K562 (cell line): ENCODE data around the gene LTBR. TPM values are rescaled to one million over a fixed set of nuclear protein-coding genes. Genes with fewer than 3 reads are reported as not detected.
A peak's percentile ranks its signal among the peaks of the same experiment; 100 is the strongest.

ENCODE experiments used
- ARID1B ChIP-seq: fragments of 450-650 bp; IDR thresholded peaks from 2 replicates; pipeline ENCODE4 v1.6.1; 2016; ENCODE audit warnings: antibody characterized with exemption, mild to moderate bottlenecking, inconsistent platforms
- ATF1 ChIP-seq, 2 experiments: fragments of 450-650 bp in 1 of 2; IDR thresholded peaks; 2 replicates each; pipeline ENCODE4 v1.6.1; 2016; ENCODE audit warnings: missing compliant biosample characterization in 1 of 2, missing genetic modification characterization in 1 of 2
- BRD9 ChIP-seq: fragments of 450-650 bp; IDR thresholded peaks from 2 replicates; pipeline ENCODE4 v1.6.1; 2018; ENCODE audit warnings: low read depth; ENCODE audit not compliant: partially characterized antibody
- DACH1 ChIP-seq: fragments of 450-650 bp; IDR thresholded peaks from 2 replicates; pipeline ENCODE4 v1.6.1; 2018; ENCODE audit not compliant: partially characterized antibody
- FOXP4 ChIP-seq: sonication (generic); formaldehyde crosslinking; IDR thresholded peaks from 2 replicates; pipeline ENCODE4 v1.8.0; 2022; ENCODE audit warnings: mild to moderate bottlenecking, missing genetic modification reagents, borderline replicate concordance
- GATA2 ChIP-seq: sonication (generic); formaldehyde crosslinking; IDR thresholded peaks from 2 replicates; pipeline ENCODE4 v1.4.0; 2020; ENCODE audit warnings: mild to moderate bottlenecking, missing genetic modification reagents
- HLTF ChIP-seq: fragments of 450-650 bp; IDR thresholded peaks from 2 replicates; pipeline ENCODE4 v1.6.1; 2016
- KLF16 ChIP-seq: IDR thresholded peaks from 2 replicates; pipeline ENCODE4 v1.6.1; 2016; ENCODE audit warnings: antibody characterized with exemption
- MAFG ChIP-seq: fragments of 450-650 bp; conservative IDR thresholded peaks from 2 replicates; pipeline ENCODE4 v1.6.1; 2016; ENCODE audit warnings: missing genetic modification characterization, missing compliant biosample characterization
- MECOM ChIP-seq: fragments of 250-450 bp; sonication (Bioruptor Pico); IDR thresholded peaks from 2 replicates; pipeline ENCODE4 v1.8.0; 2022; ENCODE audit warnings: inconsistent platforms
- MEF2A ChIP-seq: IDR thresholded peaks from 2 replicates; pipeline ENCODE4 v1.6.1; 2011; ENCODE audit warnings: low read depth, mild to moderate bottlenecking, low read length, moderate library complexity; ENCODE audit not compliant: control insufficient read depth
- NFATC3 ChIP-seq: fragments of 450-650 bp; IDR thresholded peaks from 2 replicates; pipeline ENCODE4 v1.6.1; 2017; ENCODE audit warnings: mild to moderate bottlenecking
- NFYB ChIP-seq: IDR thresholded peaks from 2 replicates; pipeline ENCODE4 v1.6.1; 2011; ENCODE audit warnings: mild to moderate bottlenecking, moderate library complexity; ENCODE audit not compliant: insufficient read length; ENCODE audit errors: extremely low read depth
- PHF8 ChIP-seq: fragments of 200-600 bp; sonication (generic); IDR thresholded peaks from 2 replicates; pipeline ENCODE4 v1.6.1; 2012; ENCODE audit warnings: mixed run types, mild to moderate bottlenecking, inconsistent platforms, low read length, moderate library complexity, borderline replicate concordance
- PPARD ChIP-seq: fragments of 250-450 bp; sonication (Bioruptor Pico); IDR thresholded peaks from 2 replicates; pipeline ENCODE4 v1.8.0; 2022; ENCODE audit warnings: inconsistent platforms, mild to moderate bottlenecking, moderate library complexity
- PYGO2 ChIP-seq: fragments of 450-650 bp; IDR thresholded peaks from 2 replicates; pipeline ENCODE4 v1.6.1; 2016; ENCODE audit warnings: mild to moderate bottlenecking, missing genetic modification characterization, moderate library complexity, missing compliant biosample characterization
- RBM14 ChIP-seq: fragments of 200-400 bp; formaldehyde crosslinking; IDR thresholded peaks from 2 replicates; pipeline ENCODE4 v1.6.1; 2018; ENCODE audit warnings: low read depth, mild to moderate bottlenecking, low read length, moderate library complexity, borderline replicate concordance; ENCODE audit not compliant: insufficient read depth
- RBM17 ChIP-seq: fragments of 200-400 bp; formaldehyde crosslinking; IDR thresholded peaks from 2 replicates; pipeline ENCODE4 v1.6.1; 2017; ENCODE audit warnings: low read depth, mild to moderate bottlenecking, low read length, borderline replicate concordance
- RFX1 ChIP-seq: fragments of 450-650 bp; IDR thresholded peaks from 2 replicates; pipeline ENCODE4 v1.6.1; 2016; ENCODE audit warnings: mild to moderate bottlenecking, moderate library complexity
- RFX5 ChIP-seq: IDR thresholded peaks from 2 replicates; pipeline ENCODE4 v1.6.1; 2011; ENCODE audit warnings: low read depth, mild to moderate bottlenecking, improper control_type of control experiment, low read length
- SP2 ChIP-seq: IDR thresholded peaks from 2 replicates; pipeline ENCODE4 v1.6.1; 2011; ENCODE audit warnings: mild to moderate bottlenecking, low read depth, low read length, moderate library complexity; ENCODE audit not compliant: poor library complexity, severe bottlenecking; ENCODE audit errors: extremely low read depth
- ZFP36 ChIP-seq: fragments of 150-350 bp; IDR thresholded peaks from 2 replicates; pipeline ENCODE4 v1.6.1; 2018; ENCODE audit warnings: low read length, low read depth; ENCODE audit not compliant: partially characterized antibody
- ZFPM2 ChIP-seq: fragments of 250-450 bp; sonication (Bioruptor Pico); IDR thresholded peaks from 2 replicates; pipeline ENCODE4 v1.5.1; 2022; ENCODE audit warnings: mild to moderate bottlenecking
- ZNF175 ChIP-seq: fragments of 200-800 bp; sonication (Bioruptor generic); IDR thresholded peaks from 2 replicates; pipeline ENCODE4 v1.6.1; 2016; ENCODE audit warnings: low read depth, mild to moderate bottlenecking, missing genetic modification characterization, missing compliant biosample characterization
- ZNF41 ChIP-seq: fragments of 250-450 bp; sonication (Bioruptor Pico); conservative IDR thresholded peaks from 2 replicates; pipeline ENCODE4 v1.4.0; 2020; ENCODE audit warnings: mild to moderate bottlenecking
- ZNF551 ChIP-seq: fragments of 250-450 bp; sonication (Bioruptor Pico); IDR thresholded peaks from 2 replicates; pipeline ENCODE4 v1.5.0; 2021; ENCODE audit warnings: mild to moderate bottlenecking, moderate library complexity
- ZNF830 ChIP-seq: fragments of 250-450 bp; sonication (Bioruptor Pico); IDR thresholded peaks from 2 replicates; pipeline ENCODE4 v1.5.0; 2021; ENCODE audit warnings: mild to moderate bottlenecking
- ZSCAN32 ChIP-seq: fragments of 450-650 bp; formaldehyde crosslinking; IDR thresholded peaks from 2 replicates; pipeline ENCODE4 v1.4.0; 2020; ENCODE audit warnings: mild to moderate bottlenecking, moderate library complexity
- polyA plus RNA-seq, 8 experiments: library from polyadenylated mRNA; depleted of rRNA in 4 of 8; stranded (reverse) in 5 of 8; unstranded in 3 of 8; fragments of >200 nt; fragmentation: Nextera tagmentation in 2 of 8; fragmentation: Illumina TruSeq in 1 of 8; extraction: Ambion mirVana in 2 of 8; extraction: Trizol in 1 of 8; gene quantifications; 2 replicates each; pipeline versions ENCODE4 v1.2.1 to v1.2.3, GENCODE V29; 2011 to 2014; ENCODE audit warnings: inconsistent platforms in 1 of 8, missing spikeins in 1 of 8
- total RNA-seq, 7 experiments: library from RNA; depleted of rRNA in 6 of 7; stranded (reverse); fragments of >200 nt in 6 of 7; fragmentation: Illumina TruSeq in 2 of 7; extraction: Trizol in 2 of 7; gene quantifications; 2 replicates each; pipeline versions ENCODE4 v1.2.1 to v1.2.3, GENCODE V29; 2011 to 2021; ENCODE audit warnings: low replicate concordance in 1 of 7

LTBR gene
- total and polyA plus RNA-seq, 9 of the 15 experiments (the other 6 are each of a cell fraction or from before 2014, with no cell fraction given): 0.96 to 69.0 (median 35.3) TPM

- TF ChIP-seq ZNF830 (no peak), NFATC3 (no peak), NFYB (no peak), FOXP4 (CRISPR knock-in tag) (no peak), KLF16 (no peak), ZNF551 (CRISPR knock-in tag) (no peak), PYGO2 (tag) (no peak), PPARD (CRISPR knock-in tag) (no peak), ZFPM2 (CRISPR knock-in tag) (no peak), BRD9 (peak; percentile 30), ARID1B (peak; percentile 66), ZNF41 (CRISPR knock-in tag) (no peak), RBM17 (no peak), MEF2A (no peak), ZNF175 (CRISPR knock-in tag) (no peak), RFX1 (no peak), GATA2 (CRISPR knock-in tag) (no peak), ATF1 (CRISPR knock-in tag; IDR thresholded peaks at IDR 0.05) (no peak), ATF1 (tag; IDR thresholded peaks at IDR 0.05) (no peak), MECOM (CRISPR knock-in tag) (no peak), ZFP36 (peak; percentile 34), RFX5 (no peak), PHF8 (peak; percentile 48; the same call in 1 of the 2 replicates), RBM14 (no peak), HLTF (0 out of 2 replicates have a peak, but pooled peaks have one; percentile 21), DACH1 (no peak), SP2 (no peak), ZSCAN32 (CRISPR knock-in tag) (no peak), MAFG (tag) (no peak)
Measured at GRCh38 chr12:6341417-6342139, 42.4 kb upstream of the LTBR start, which contains the start of gene TNFRSF1A (continued).
